ENCODE measurements around the gene GTF3C4.

DNA sequence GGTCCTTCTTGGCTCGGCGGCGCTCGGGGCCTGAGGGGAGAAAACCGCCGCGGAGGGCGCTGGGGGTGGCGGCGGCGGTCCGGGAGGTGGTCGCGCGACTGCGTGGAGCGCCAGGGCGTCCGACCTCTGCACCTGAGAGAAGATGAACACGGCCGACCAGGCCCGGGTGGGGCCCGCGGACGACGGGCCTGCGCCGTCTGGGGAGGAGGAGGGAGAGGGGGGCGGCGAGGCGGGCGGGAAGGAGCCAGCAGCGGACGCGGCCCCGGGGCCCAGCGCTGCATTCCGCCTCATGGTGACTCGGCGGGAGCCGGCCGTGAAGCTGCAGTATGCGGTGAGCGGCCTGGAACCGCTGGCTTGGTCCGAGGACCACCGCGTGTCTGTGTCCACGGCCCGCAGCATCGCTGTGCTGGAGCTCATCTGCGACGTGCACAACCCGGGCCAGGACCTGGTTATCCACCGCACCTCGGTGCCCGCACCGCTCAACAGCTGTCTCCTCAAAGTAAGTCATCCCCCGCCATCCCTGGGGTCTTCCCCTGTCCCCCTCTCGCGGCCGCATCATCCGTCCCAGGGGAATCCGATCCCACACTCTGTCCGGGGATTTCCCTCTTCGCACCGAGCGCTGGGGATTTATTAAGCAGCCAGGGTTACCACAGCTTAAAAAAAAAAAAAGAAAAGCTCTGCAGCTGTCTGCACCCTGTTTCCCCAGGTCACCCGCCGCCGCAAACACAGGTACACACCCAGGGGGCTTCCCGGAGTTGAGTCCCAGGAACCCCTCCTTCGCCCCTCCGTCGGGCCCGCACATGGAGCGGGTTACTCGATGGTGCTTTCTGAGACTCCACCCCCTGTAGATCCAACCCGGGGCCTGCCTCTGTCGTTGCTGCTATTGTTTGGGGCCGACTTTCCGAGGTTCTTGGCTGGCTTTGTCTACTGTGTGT, at the start of gene GTF3C4:
- TF ChIP-seq CTCF (IDR thresholded peaks at IDR 0.05) (no peak), POLR2A (IDR thresholded peaks at IDR 0.05) (no peak), POLR2AphosphoS5 (IDR thresholded peaks at IDR 0.05) (peak; percentile 15 to 71), EP300 (IDR thresholded peaks at IDR 0.05) (no peak)
